ENCODE data around the gene PLPPR5.

The PLPPR5 gene

GRCh38 chr1:98991127-98992012, 13.3 kb downstream of the PLPPR5 start:
- H3K4me3 ChIP-seq (ENCODE audit: low read length), result no peak overlapping the region
- no peak overlapping the region for H3K9ac ChIP-seq (ENCODE audit: low read length)
- H3K4me1 ChIP-seq (ENCODE audit: control insufficient read depth, insufficient read depth, low read length), result no peaks in the 10 kb centered on the region
- no peaks in the 10 kb centered on the region for H3K9me3 ChIP-seq (ENCODE audit: control insufficient read depth, low read length)
- H3K36me3 ChIP-seq (ENCODE audit: control insufficient read depth, insufficient read depth, low read length), result no peaks in the 10 kb centered on the region
- no peaks in the 10 kb centered on the region for H3K27me3 ChIP-seq (ENCODE audit: control insufficient read depth, insufficient read depth, low read length)

- Histone ChIP-seq H3K27me3 (ENCODE audit: control insufficient read depth, insufficient read depth, low read length) (no peaks in the 10 kb centered on the region), H3K4me1 (ENCODE audit: control insufficient read depth, insufficient read depth, low read length) (no peaks in the 10 kb centered on the region), H3K4me3 (ENCODE audit: low read length) (no peak overlapping the region), H3K9me3 (ENCODE audit: control insufficient read depth, low read length) (no peaks in the 10 kb centered on the region), H3K9ac (ENCODE audit: low read length) (no peak overlapping the region), H3K36me3 (ENCODE audit: control insufficient read depth, insufficient read depth, low read length) (no peaks in the 10 kb centered on the region)
Measured at GRCh38 chr1:98989556-98989907, 15.1 kb downstream of the PLPPR5 start.

- H3K27me3 ChIP-seq (ENCODE audit: control insufficient read depth, insufficient read depth, low read length), result no peaks in the 10 kb centered on the region
- H3K9me3 ChIP-seq (ENCODE audit: control insufficient read depth, low read length), result no peaks in the 10 kb centered on the region
- H3K4me1 ChIP-seq (ENCODE audit: control insufficient read depth, insufficient read depth, low read length), result no peaks in the 10 kb centered on the region
- H3K4me3 ChIP-seq (ENCODE audit: low read length), result no peak overlapping the region
- no peaks in the 10 kb centered on the region for H3K36me3 ChIP-seq (ENCODE audit: control insufficient read depth, insufficient read depth, low read length)
- no peak overlapping the region for H3K9ac ChIP-seq (ENCODE audit: low read length)
Measured at GRCh38 chr1:98988904-98989555, 15.6 kb downstream of the PLPPR5 start.

GRCh38 chr1:98985687-98986086, 19.0 kb downstream of the PLPPR5 start:
- no peaks in the 10 kb centered on the region for H3K9me3 ChIP-seq (ENCODE audit: control insufficient read depth, low read length)
- no peaks in the 10 kb centered on the region for H3K36me3 ChIP-seq (ENCODE audit: control insufficient read depth, insufficient read depth, low read length)
- no peak overlapping the region for H3K4me3 ChIP-seq (ENCODE audit: low read length)
- no peak overlapping the region for H3K9ac ChIP-seq (ENCODE audit: low read length)
- no peaks in the 10 kb centered on the region for H3K4me1 ChIP-seq (ENCODE audit: control insufficient read depth, insufficient read depth, low read length)
- no peaks in the 10 kb centered on the region for H3K27me3 ChIP-seq (ENCODE audit: control insufficient read depth, insufficient read depth, low read length)

- Histone ChIP-seq H3K4me3 (ENCODE audit: low read length) (no peak overlapping the region), H3K9me3 (ENCODE audit: control insufficient read depth, low read length) (no peaks in the 10 kb centered on the region), H3K27me3 (ENCODE audit: control insufficient read depth, insufficient read depth, low read length) (no peaks in the 10 kb centered on the region), H3K9ac (ENCODE audit: low read length) (no peak overlapping the region), H3K36me3 (ENCODE audit: control insufficient read depth, insufficient read depth, low read length) (no peaks in the 10 kb centered on the region), H3K4me1 (ENCODE audit: control insufficient read depth, insufficient read depth, low read length) (no peaks in the 10 kb centered on the region)
Measured at GRCh38 chr1:98981917-98982513, 22.6 kb downstream of the PLPPR5 start.

- Histone ChIP-seq H3K27me3 (ENCODE audit: control insufficient read depth, insufficient read depth, low read length) (no peaks in the 10 kb centered on the region), H3K36me3 (ENCODE audit: control insufficient read depth, insufficient read depth, low read length) (no peaks in the 10 kb centered on the region), H3K4me1 (ENCODE audit: control insufficient read depth, insufficient read depth, low read length) (no peaks in the 10 kb centered on the region), H3K9ac (ENCODE audit: low read length) (no peak overlapping the region), H3K9me3 (ENCODE audit: control insufficient read depth, low read length) (no peaks in the 10 kb centered on the region), H3K4me3 (ENCODE audit: low read length) (no peak overlapping the region)
Measured at GRCh38 chr1:98979463-98979862, 25.2 kb downstream of the PLPPR5 start.

GRCh38 chr1:98975810-98976209, 28.9 kb downstream of the PLPPR5 start:
- Histone ChIP-seq H3K4me1 (ENCODE audit: control insufficient read depth, insufficient read depth, low read length) (no peaks in the 10 kb centered on the region), H3K4me3 (ENCODE audit: low read length) (no peak overlapping the region), H3K9ac (ENCODE audit: low read length) (no peak overlapping the region), H3K27me3 (ENCODE audit: control insufficient read depth, insufficient read depth, low read length) (no peaks in the 10 kb centered on the region), H3K36me3 (ENCODE audit: control insufficient read depth, insufficient read depth, low read length) (no peaks in the 10 kb centered on the region), H3K9me3 (ENCODE audit: control insufficient read depth, low read length) (no peaks in the 10 kb centered on the region)

GRCh38 chr1:98975113-98975512, 29.5 kb downstream of the PLPPR5 start:
- no peaks in the 10 kb centered on the region for H3K9me3 ChIP-seq (ENCODE audit: control insufficient read depth, low read length)
- no peak overlapping the region for H3K4me3 ChIP-seq (ENCODE audit: low read length)
- H3K9ac ChIP-seq (ENCODE audit: low read length), result no peak overlapping the region
- H3K36me3 ChIP-seq (ENCODE audit: control insufficient read depth, insufficient read depth, low read length), result no peaks in the 10 kb centered on the region
- H3K4me1 ChIP-seq (ENCODE audit: control insufficient read depth, insufficient read depth, low read length), result no peaks in the 10 kb centered on the region
- H3K27me3 ChIP-seq (ENCODE audit: control insufficient read depth, insufficient read depth, low read length), result no peaks in the 10 kb centered on the region

GRCh38 chr1:98969798-98970490, 34.7 kb downstream of the PLPPR5 start:
- Histone ChIP-seq H3K9ac (ENCODE audit: low read length) (no peak overlapping the region), H3K4me3 (ENCODE audit: low read length) (no peak overlapping the region), H3K9me3 (ENCODE audit: control insufficient read depth, low read length) (no peaks in the 10 kb centered on the region), H3K36me3 (ENCODE audit: control insufficient read depth, insufficient read depth, low read length) (no peaks in the 10 kb centered on the region), H3K4me1 (ENCODE audit: control insufficient read depth, insufficient read depth, low read length) (no peaks in the 10 kb centered on the region), H3K27me3 (ENCODE audit: control insufficient read depth, insufficient read depth, low read length) (no peaks in the 10 kb centered on the region)

- H3K4me3 ChIP-seq (ENCODE audit: low read length), result no peak overlapping the region
- no peaks in the 10 kb centered on the region for H3K27me3 ChIP-seq (ENCODE audit: control insufficient read depth, insufficient read depth, low read length)
- H3K36me3 ChIP-seq (ENCODE audit: control insufficient read depth, insufficient read depth, low read length), result no peaks in the 10 kb centered on the region
- no peaks in the 10 kb centered on the region for H3K9me3 ChIP-seq (ENCODE audit: control insufficient read depth, low read length)
- no peak overlapping the region for H3K9ac ChIP-seq (ENCODE audit: low read length)
- no peaks in the 10 kb centered on the region for H3K4me1 ChIP-seq (ENCODE audit: control insufficient read depth, insufficient read depth, low read length)
Measured at GRCh38 chr1:98967122-98967521, 37.5 kb downstream of the PLPPR5 start.

- no peak overlapping the region for H3K4me3 ChIP-seq (ENCODE audit: low read length)
- H3K36me3 ChIP-seq (ENCODE audit: control insufficient read depth, insufficient read depth, low read length), result no peaks in the 10 kb centered on the region
- H3K4me1 ChIP-seq (ENCODE audit: control insufficient read depth, insufficient read depth, low read length), result no peaks in the 10 kb centered on the region
- no peak overlapping the region for H3K9ac ChIP-seq (ENCODE audit: low read length)
- H3K27me3 ChIP-seq (ENCODE audit: control insufficient read depth, insufficient read depth, low read length), result no peaks in the 10 kb centered on the region
- H3K9me3 ChIP-seq (ENCODE audit: control insufficient read depth, low read length), result no peaks in the 10 kb centered on the region
Measured at GRCh38 chr1:98965394-98965793, 39.3 kb downstream of the PLPPR5 start.

- no peak overlapping the region for H3K4me3 ChIP-seq (ENCODE audit: low read length)
- H3K36me3 ChIP-seq (ENCODE audit: control insufficient read depth, insufficient read depth, low read length), result no peaks in the 10 kb centered on the region
- no peak overlapping the region for H3K9ac ChIP-seq (ENCODE audit: low read length)
- no peaks in the 10 kb centered on the region for H3K27me3 ChIP-seq (ENCODE audit: control insufficient read depth, insufficient read depth, low read length)
- no peaks in the 10 kb centered on the region for H3K9me3 ChIP-seq (ENCODE audit: control insufficient read depth, low read length)
- H3K4me1 ChIP-seq (ENCODE audit: control insufficient read depth, insufficient read depth, low read length), result no peaks in the 10 kb centered on the region
Measured at GRCh38 chr1:98964198-98964597, 40.5 kb downstream of the PLPPR5 start.
